Astrocyte (in vitro differentiated cells and primary cell): ENCODE results near the gene SCAMP4. TPM values are rescaled to one million over a fixed set of nuclear protein-coding genes. Genes with fewer than 3 reads are reported as not detected.

Source experiments
- DNase-seq: peaks from one replicate; pipeline ENCODE4 v3.0.0-alpha.2; 2010; ENCODE audit warnings: low read depth
- FAIRE-seq: peaks from 2 replicates; lab custom pipeline; 2011; peaks lifted over from hg19 to GRCh38; lab: Jason Lieb, UNC
- H2AFZ ChIP-seq: 2 replicates; pipeline ENCODE4 v1.6.0; 2012; ENCODE audit warnings: low read depth, low read length, inconsistent platforms
- H3K27ac ChIP-seq: 2 replicates; pipeline ENCODE4 v1.5.1; 2011; ENCODE audit warnings: low read depth, low read length, inconsistent platforms
- H3K27me3 ChIP-seq: 2 replicates; pipeline ENCODE4 v1.6.0; 2011; ENCODE audit warnings: low read length, inconsistent platforms; ENCODE audit not compliant: insufficient read depth
- H3K36me3 ChIP-seq: 2 replicates; pipeline ENCODE4 v1.5.1; 2011; ENCODE audit warnings: low read length, inconsistent platforms; ENCODE audit not compliant: insufficient read depth
- H3K4me1 ChIP-seq: 2 replicates; pipeline ENCODE4 v1.5.1; 2011; ENCODE audit warnings: low read length, inconsistent platforms; ENCODE audit not compliant: insufficient read depth
- H3K4me2 ChIP-seq: 2 replicates; pipeline ENCODE4 v1.6.0; 2012; ENCODE audit warnings: low read length, inconsistent platforms
- H3K4me3 ChIP-seq: 2 replicates; pipeline ENCODE4 v1.5.1; 2011; ENCODE audit warnings: low read depth, mild to moderate bottlenecking, low read length, inconsistent platforms; ENCODE audit not compliant: insufficient read depth
- H3K79me2 ChIP-seq: 2 replicates; pipeline ENCODE4 v1.6.0; 2012; ENCODE audit warnings: mild to moderate bottlenecking, low read length, inconsistent platforms; ENCODE audit not compliant: insufficient read depth
- H3K9ac ChIP-seq: 2 replicates; pipeline ENCODE4 v1.6.0; 2012; ENCODE audit warnings: mild to moderate bottlenecking, low read length, inconsistent platforms
- H3K9me3 ChIP-seq: 2 replicates; pipeline ENCODE4 v1.5.1; 2012; ENCODE audit warnings: low read depth, mild to moderate bottlenecking, low read length, inconsistent platforms; ENCODE audit not compliant: insufficient read depth
- H4K20me1 ChIP-seq: 2 replicates; pipeline ENCODE4 v1.6.0; 2012; ENCODE audit warnings: low read length, inconsistent platforms; ENCODE audit not compliant: insufficient read depth
- H3K27ac Mint-ChIP-seq: one replicate; pipeline ENCODE4 v1.8.0; 2021; ENCODE audit warnings: mild to moderate bottlenecking, mixed read lengths; ENCODE audit not compliant: unreplicated experiment
- H3K27me3 Mint-ChIP-seq: one replicate; pipeline ENCODE4 v1.8.0; 2021; ENCODE audit warnings: low read depth, mixed read lengths; ENCODE audit not compliant: unreplicated experiment
- H3K36me3 Mint-ChIP-seq: one replicate; pipeline ENCODE4 v1.8.0; 2021; ENCODE audit warnings: low read depth, mixed read lengths; ENCODE audit not compliant: unreplicated experiment
- H3K4me1 Mint-ChIP-seq: one replicate; pipeline ENCODE4 v1.8.0; 2021; ENCODE audit warnings: low read depth, mixed read lengths; ENCODE audit not compliant: unreplicated experiment
- H3K4me3 Mint-ChIP-seq: one replicate; pipeline ENCODE4 v1.8.0; 2021; ENCODE audit warnings: mild to moderate bottlenecking, moderate library complexity, mixed read lengths; ENCODE audit not compliant: unreplicated experiment
- H3K9me3 Mint-ChIP-seq: one replicate; pipeline ENCODE4 v1.8.0; 2021; ENCODE audit warnings: mild to moderate bottlenecking, mixed read lengths; ENCODE audit not compliant: unreplicated experiment
- EZH2 ChIP-seq: IDR thresholded peaks from 2 replicates; pipeline ENCODE4 v1.6.1; 2012; ENCODE audit warnings: mild to moderate bottlenecking, low read length, inconsistent platforms; ENCODE audit not compliant: insufficient read depth
- total RNA-seq: library from RNA; stranded (reverse); gene quantifications from 2 replicates; pipeline ENCODE4 v1.2.1, GENCODE V29; 2021
- TF ChIP-seq, protein P1 (sequence below): IDR thresholded peaks from 2 replicates; pipeline ENCODE4 v1.5.1; 2011; ENCODE audit warnings: low read depth, mild to moderate bottlenecking, inconsistent platforms, low read length, moderate library complexity; ENCODE audit not compliant: insufficient read depth

Gene SCAMP4
- total RNA-seq, 1 donor from 2014 or later = 72.2 TPM

DNA sequence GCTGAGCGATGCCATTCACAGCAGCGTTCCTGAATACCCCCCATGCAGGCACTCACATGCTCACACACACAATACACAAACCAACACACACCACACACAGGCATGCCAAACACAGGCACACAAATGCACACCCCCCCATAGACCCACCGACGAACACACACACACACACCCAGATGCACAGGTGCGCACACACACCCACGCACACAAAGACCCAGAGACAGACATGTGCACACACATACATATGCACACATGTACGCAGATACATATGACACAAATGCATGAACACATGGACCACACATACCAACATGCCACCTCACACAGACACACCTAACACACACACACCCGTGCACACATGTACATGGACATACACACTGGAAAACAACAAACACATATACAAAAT is 28.7 kb downstream of the SCAMP4 start:
- Histone ChIP-seq H3K27ac (no peak overlapping the region), H3K9ac (no peak overlapping the region), H3K4me1 (no peaks in the 10 kb centered on the region), H3K4me2 (no peak overlapping the region), H4K20me1 (no peaks in the 10 kb centered on the region), H2AFZ (no peak overlapping the region), H3K79me2 (no peaks in the 10 kb centered on the region), H3K9me3 (peaks cover 9% of the 10 kb centered on the region), H3K36me3 (no peaks in the 10 kb centered on the region), H3K27me3 (no peaks in the 10 kb centered on the region), H3K4me3 (no peak overlapping the region)
- no peak for DNase-seq
- Mint-ChIP-seq H3K4me3 (no peak overlapping the region), H3K36me3 (peaks cover 6% of the 10 kb centered on the region), H3K9me3 (peaks cover 7% of the 10 kb centered on the region), H3K27me3 (peaks cover 3% of the 10 kb centered on the region), H3K4me1 (peaks cover 2% of the 10 kb centered on the region), H3K27ac (no peak overlapping the region)
- no peak for TF ChIP-seq EZH2
- TF ChIP-seq, protein P1, sequence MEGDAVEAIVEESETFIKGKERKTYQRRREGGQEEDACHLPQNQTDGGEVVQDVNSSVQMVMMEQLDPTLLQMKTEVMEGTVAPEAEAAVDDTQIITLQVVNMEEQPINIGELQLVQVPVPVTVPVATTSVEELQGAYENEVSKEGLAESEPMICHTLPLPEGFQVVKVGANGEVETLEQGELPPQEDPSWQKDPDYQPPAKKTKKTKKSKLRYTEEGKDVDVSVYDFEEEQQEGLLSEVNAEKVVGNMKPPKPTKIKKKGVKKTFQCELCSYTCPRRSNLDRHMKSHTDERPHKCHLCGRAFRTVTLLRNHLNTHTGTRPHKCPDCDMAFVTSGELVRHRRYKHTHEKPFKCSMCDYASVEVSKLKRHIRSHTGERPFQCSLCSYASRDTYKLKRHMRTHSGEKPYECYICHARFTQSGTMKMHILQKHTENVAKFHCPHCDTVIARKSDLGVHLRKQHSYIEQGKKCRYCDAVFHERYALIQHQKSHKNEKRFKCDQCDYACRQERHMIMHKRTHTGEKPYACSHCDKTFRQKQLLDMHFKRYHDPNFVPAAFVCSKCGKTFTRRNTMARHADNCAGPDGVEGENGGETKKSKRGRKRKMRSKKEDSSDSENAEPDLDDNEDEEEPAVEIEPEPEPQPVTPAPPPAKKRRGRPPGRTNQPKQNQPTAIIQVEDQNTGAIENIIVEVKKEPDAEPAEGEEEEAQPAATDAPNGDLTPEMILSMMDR = no peak
- no peak for FAIRE-seq

GRCh38 chr19:1935484-1936208 is 30.4 kb downstream of the SCAMP4 start:
- DNase-seq (peak; percentile 36), FAIRE-seq (no peak)
- H3K4me2 ChIP-seq = no peak overlapping the region
- Mint-ChIP-seq H3K36me3 (peaks cover 6% of the 10 kb centered on the region), H3K27me3 (peaks cover 3% of the 10 kb centered on the region), H3K27ac (no peak overlapping the region), H3K4me3 (no peak overlapping the region), H3K9me3 (peaks cover 7% of the 10 kb centered on the region), H3K4me1 (peaks cover 6% of the 10 kb centered on the region)
- H3K4me1 ChIP-seq = peaks cover 11% of the 10 kb centered on the region
- TF ChIP-seq, protein P1 = no peak
- no peak for TF ChIP-seq EZH2
- no peaks in the 10 kb centered on the region for H3K27me3 ChIP-seq
- H3K9ac ChIP-seq = no peak overlapping the region
- H3K4me3 ChIP-seq = no peak overlapping the region
- H2AFZ ChIP-seq = no peak overlapping the region
- no peaks in the 10 kb centered on the region for H3K79me2 ChIP-seq
- no peak overlapping the region for H3K27ac ChIP-seq
- peaks cover 9% of the 10 kb centered on the region for H3K9me3 ChIP-seq
- H4K20me1 ChIP-seq = no peaks in the 10 kb centered on the region
- no peaks in the 10 kb centered on the region for H3K36me3 ChIP-seq

- peaks cover 11% of the 10 kb centered on the region for H3K4me1 ChIP-seq
- Mint-ChIP-seq H3K27me3 (peaks cover 3% of the 10 kb centered on the region), H3K4me3 (no peak overlapping the region), H3K4me1 (peaks cover 6% of the 10 kb centered on the region), H3K36me3 (peaks cover 6% of the 10 kb centered on the region), H3K9me3 (peaks cover 7% of the 10 kb centered on the region), H3K27ac (no peak overlapping the region)
- H4K20me1 ChIP-seq = no peaks in the 10 kb centered on the region
- no peaks in the 10 kb centered on the region for H3K27me3 ChIP-seq
- TF ChIP-seq EZH2 = no peak
- TF ChIP-seq, protein P1 = no peak
- no peaks in the 10 kb centered on the region for H3K36me3 ChIP-seq
- no peak for DNase-seq
- no peak overlapping the region for H3K9ac ChIP-seq
- H2AFZ ChIP-seq = no peak overlapping the region
- H3K4me3 ChIP-seq = no peak overlapping the region
- no peak for FAIRE-seq
- no peak overlapping the region for H3K4me2 ChIP-seq
- peaks cover 9% of the 10 kb centered on the region for H3K9me3 ChIP-seq
- no peak overlapping the region for H3K27ac ChIP-seq
- H3K79me2 ChIP-seq = peaks cover under 1% of the 10 kb centered on the region
Measured at GRCh38 chr19:1936430-1936829, 31.2 kb downstream of the SCAMP4 start.
